Hepatocyte (in vitro differentiated cells): ENCODE measurements around the gene LRRC27. TPM values are rescaled to one million over a fixed set of nuclear protein-coding genes. Genes with fewer than 3 reads are reported as not detected.

ENCODE experiments used
- DNase-seq: peaks from one replicate; pipeline ENCODE4 v3.0.0-alpha.2; 2016; ENCODE audit warnings: low spot score
- H2AFZ ChIP-seq: fragments of 200-600 bp; sonication (generic); 2 replicates; pipeline ENCODE4 v1.6.0; 2016; ENCODE audit warnings: antibody characterized with exemption, mild to moderate bottlenecking
- H3K27ac ChIP-seq: fragments of 200-600 bp; sonication (generic); 2 replicates; pipeline ENCODE4 v1.5.1; 2016; ENCODE audit warnings: mild to moderate bottlenecking
- H3K27me3 ChIP-seq: fragments of 200-600 bp; sonication (generic); 2 replicates; pipeline ENCODE4 v1.6.1; 2016
- H3K36me3 ChIP-seq: fragments of 200-600 bp; sonication (generic); replicated peaks from 2 replicates; pipeline ENCODE4 v1.5.1; 2016; ENCODE audit warnings: low read depth; ENCODE audit not compliant: insufficient read depth
- H3K4me1 ChIP-seq: fragments of 200-600 bp; sonication (generic); 2 replicates; pipeline ENCODE4 v1.5.1; 2016; ENCODE audit warnings: mild to moderate bottlenecking, moderate library complexity; ENCODE audit not compliant: insufficient read depth
- H3K4me2 ChIP-seq: fragments of 200-600 bp; sonication (generic); 2 replicates; pipeline ENCODE4 v1.6.0; 2016
- H3K4me3 ChIP-seq: fragments of 200-600 bp; sonication (generic); 2 replicates; pipeline ENCODE4 v1.5.1; 2016; ENCODE audit warnings: mild to moderate bottlenecking
- H3K79me2 ChIP-seq: fragments of 200-600 bp; sonication (generic); 2 replicates; pipeline ENCODE4 v1.6.0; 2017; ENCODE audit warnings: mild to moderate bottlenecking
- H3K9me2 ChIP-seq: fragments of 200-600 bp; sonication (generic); replicated peaks from 2 replicates; pipeline ENCODE4 v1.6.0; 2017; ENCODE audit warnings: mild to moderate bottlenecking; ENCODE audit not compliant: insufficient read depth
- H3K9me3 ChIP-seq: fragments of 200-600 bp; sonication (generic); 2 replicates; pipeline ENCODE4 v1.5.1; 2016; ENCODE audit warnings: low read depth, mild to moderate bottlenecking
- H4K20me1 ChIP-seq: fragments of 200-600 bp; sonication (generic); 2 replicates; pipeline ENCODE4 v1.6.0; 2016; ENCODE audit warnings: mild to moderate bottlenecking; ENCODE audit not compliant: insufficient read depth, poor library complexity, severe bottlenecking
- CTCF ChIP-seq: fragments of 200-600 bp; sonication (generic); IDR thresholded peaks from 2 replicates; pipeline ENCODE4 v1.5.1; 2016; ENCODE audit warnings: antibody characterized with exemption, mild to moderate bottlenecking; ENCODE audit not compliant: poor library complexity
- EZH2 ChIP-seq: fragments of 200-600 bp; sonication (generic); IDR thresholded peaks from 2 replicates; pipeline ENCODE4 v1.6.1; 2016; ENCODE audit warnings: antibody characterized with exemption, mild to moderate bottlenecking, borderline replicate concordance
- EZH2phosphoT487 ChIP-seq: fragments of 200-600 bp; sonication (generic); IDR thresholded peaks from one replicate; pipeline ENCODE4 v1.6.1; 2018; ENCODE audit warnings: antibody characterized with exemption, mild to moderate bottlenecking, low read depth, moderate library complexity; ENCODE audit not compliant: unreplicated experiment, severe bottlenecking
- WGBS: methylation state at CpG from one replicate; pipeline ENCODE4 v1.1.6; 2016; ENCODE audit warnings: low lambda C conversion rate; ENCODE audit errors: missing lambda C conversion rate; 5-methylcytosine and 5-hydroxymethylcytosine counted together
- polyA plus RNA-seq: library from polyadenylated mRNA; unstranded; fragments of >200 nt; fragmentation: Nextera tagmentation; extraction: Ambion mirVana; gene quantifications from 2 replicates; pipeline ENCODE4 v1.2.1, GENCODE V29; 2016
- total RNA-seq: library from RNA; depleted of rRNA; stranded (reverse); fragments of >200 nt; gene quantifications from 2 replicates; pipeline ENCODE4 v1.2.3, GENCODE V29; 2014

The LRRC27 gene
- total and polyA plus RNA-seq, 2 experiments from 2014 or later, result 7.5 to 8.3 TPM

- Histone ChIP-seq H3K36me3 (no peaks in the 10 kb centered on the region), H4K20me1 (no peaks in the 10 kb centered on the region), H3K27ac (no peak overlapping the region), H3K4me3 (no peak overlapping the region), H3K9me2 (no peaks in the 10 kb centered on the region), H3K27me3 (no peaks in the 10 kb centered on the region), H3K79me2 (no peaks in the 10 kb centered on the region), H3K4me2 (no peak overlapping the region), H3K4me1 (no peaks in the 10 kb centered on the region), H3K9me3 (no peaks in the 10 kb centered on the region), H2AFZ (no peak overlapping the region)
- no peak for DNase-seq
- TF ChIP-seq EZH2, result no peak
- TF ChIP-seq CTCF, result no peak
- TF ChIP-seq EZH2phosphoT487, result no peak
- WGBS, result 93% methylated on average over 15 of the region's 16 CpGs
These were observed 40.6 kb downstream of the LRRC27 start for GRCh38 chr10:132372516-132373095.

GRCh38 chr10:132373241-132373955 lies 41.4 kb downstream of the LRRC27 start:
- Histone ChIP-seq H2AFZ (no peak overlapping the region), H3K79me2 (no peaks in the 10 kb centered on the region), H3K4me3 (no peak overlapping the region), H3K9me2 (no peaks in the 10 kb centered on the region), H3K4me1 (no peaks in the 10 kb centered on the region), H3K27ac (no peak overlapping the region), H3K9me3 (no peaks in the 10 kb centered on the region), H3K27me3 (no peaks in the 10 kb centered on the region), H3K36me3 (no peaks in the 10 kb centered on the region), H3K4me2 (no peak overlapping the region), H4K20me1 (no peaks in the 10 kb centered on the region)
- 89% methylated on average over 25 of the region's 25 CpGs for WGBS
- TF ChIP-seq CTCF (no peak), EZH2phosphoT487 (no peak), EZH2 (no peak)
- no peak for DNase-seq

- H3K4me2 ChIP-seq, result no peak overlapping the region
- H3K36me3 ChIP-seq, result no peaks in the 10 kb centered on the region
- H3K4me3 ChIP-seq, result no peak overlapping the region
- no peak overlapping the region for H3K27ac ChIP-seq
- no peaks in the 10 kb centered on the region for H4K20me1 ChIP-seq
- H2AFZ ChIP-seq, result no peak overlapping the region
- H3K9me3 ChIP-seq, result no peaks in the 10 kb centered on the region
- TF ChIP-seq CTCF, result no peak
- no peak for TF ChIP-seq EZH2phosphoT487
- no peaks in the 10 kb centered on the region for H3K27me3 ChIP-seq
- WGBS, result 82% methylated on average over 7 of the region's 8 CpGs
- H3K4me1 ChIP-seq, result no peaks in the 10 kb centered on the region
- H3K79me2 ChIP-seq, result no peaks in the 10 kb centered on the region
- DNase-seq, result no peak
- no peaks in the 10 kb centered on the region for H3K9me2 ChIP-seq
These were observed 42.2 kb downstream of the LRRC27 start for GRCh38 chr10:132374176-132374575.
